Urothelium cell line (cell line): ENCODE measurements around the gene GABBR2.

Experiments used
- DNase-seq: peaks from one replicate; pipeline ENCODE4 v3.0.0; 2011; ENCODE audit warnings: low spot score, mixed read lengths
- FAIRE-seq: peaks from 2 replicates; lab custom pipeline; 2011; peaks lifted over from hg19 to GRCh38; lab: Jason Lieb, UNC

Gene GABBR2

GRCh38 chr9:98416294-98417248, 292.2 kb downstream of the GABBR2 start:
- no peak for FAIRE-seq
- no peak for DNase-seq

- DNase-seq = no peak
- FAIRE-seq = no peak
Measured at GRCh38 chr9:98415782-98416181, 293.0 kb downstream of the GABBR2 start.

GRCh38 chr9:98413084-98413483, 295.7 kb downstream of the GABBR2 start:
- DNase-seq (no peak), FAIRE-seq (no peak)

- FAIRE-seq (no peak), DNase-seq (no peak)
Measured at GRCh38 chr9:98412101-98412842, 296.5 kb downstream of the GABBR2 start.

- DNase-seq (no peak), FAIRE-seq (no peak)
Measured at GRCh38 chr9:98410185-98410697, 298.5 kb downstream of the GABBR2 start.

- no peak for FAIRE-seq
- DNase-seq = no peak
Measured at GRCh38 chr9:98409719-98410118, 299.0 kb downstream of the GABBR2 start.

DNA sequence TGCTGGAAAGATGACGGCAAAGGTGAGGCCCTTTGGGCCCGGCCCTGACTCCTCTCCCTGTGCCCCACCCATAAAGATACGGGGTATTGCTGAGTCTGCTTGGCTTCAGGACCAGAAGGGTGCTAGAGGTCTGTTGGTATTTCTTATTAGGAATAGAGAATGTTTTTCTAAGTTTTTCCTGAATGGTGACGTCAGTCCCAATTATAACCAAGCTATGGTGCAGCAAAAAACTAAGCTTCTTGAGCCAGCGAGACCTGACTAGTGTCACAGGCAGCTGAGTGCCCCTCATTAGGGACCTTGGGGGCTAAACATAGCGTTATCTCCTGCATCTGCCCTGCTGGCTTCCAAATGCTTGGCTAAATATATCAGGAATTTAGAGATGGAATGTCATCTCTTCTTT, 302.3 kb downstream of the GABBR2 start:
- DNase-seq (no peak), FAIRE-seq (no peak)

DNA sequence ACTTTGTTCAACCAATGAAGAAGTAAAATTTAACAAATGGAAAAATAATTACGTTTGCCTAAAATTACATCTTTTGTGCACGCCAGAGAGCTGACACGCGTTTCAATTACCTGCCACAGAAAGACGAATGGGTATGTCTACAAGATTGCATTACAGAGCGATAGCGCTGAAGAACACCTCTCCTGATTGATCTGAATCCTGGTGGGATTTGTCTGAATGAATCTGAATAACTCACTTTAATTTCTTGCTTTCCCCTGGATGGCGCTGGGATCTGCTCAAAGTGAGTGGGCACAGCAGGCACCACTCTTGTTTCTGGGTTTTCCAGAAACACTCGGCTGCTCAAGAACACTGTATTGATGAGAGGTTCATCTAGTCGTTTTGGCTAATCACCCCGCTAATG, 304.5 kb downstream of the GABBR2 start:
- no peak for DNase-seq
- FAIRE-seq = no peak

DNA sequence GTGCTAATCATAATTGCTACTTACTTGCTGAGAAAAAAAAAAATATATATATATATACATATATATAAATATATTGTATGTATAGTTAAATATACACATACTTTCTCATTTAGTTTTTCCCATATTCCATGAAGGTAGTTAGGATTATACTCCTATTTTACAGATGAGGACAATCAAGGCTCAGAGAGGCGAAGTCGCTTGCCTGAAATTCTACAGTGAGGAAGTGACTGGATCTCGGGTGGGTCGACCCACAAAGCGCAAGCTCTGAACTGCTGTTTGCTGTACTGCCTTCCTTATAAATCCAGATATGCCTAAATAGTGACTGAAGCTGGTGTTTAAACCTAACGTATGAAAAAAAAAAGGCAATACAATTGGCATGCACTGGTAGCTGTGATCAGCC, 305.0 kb downstream of the GABBR2 start:
- DNase-seq (no peak), FAIRE-seq (no peak)

DNA sequence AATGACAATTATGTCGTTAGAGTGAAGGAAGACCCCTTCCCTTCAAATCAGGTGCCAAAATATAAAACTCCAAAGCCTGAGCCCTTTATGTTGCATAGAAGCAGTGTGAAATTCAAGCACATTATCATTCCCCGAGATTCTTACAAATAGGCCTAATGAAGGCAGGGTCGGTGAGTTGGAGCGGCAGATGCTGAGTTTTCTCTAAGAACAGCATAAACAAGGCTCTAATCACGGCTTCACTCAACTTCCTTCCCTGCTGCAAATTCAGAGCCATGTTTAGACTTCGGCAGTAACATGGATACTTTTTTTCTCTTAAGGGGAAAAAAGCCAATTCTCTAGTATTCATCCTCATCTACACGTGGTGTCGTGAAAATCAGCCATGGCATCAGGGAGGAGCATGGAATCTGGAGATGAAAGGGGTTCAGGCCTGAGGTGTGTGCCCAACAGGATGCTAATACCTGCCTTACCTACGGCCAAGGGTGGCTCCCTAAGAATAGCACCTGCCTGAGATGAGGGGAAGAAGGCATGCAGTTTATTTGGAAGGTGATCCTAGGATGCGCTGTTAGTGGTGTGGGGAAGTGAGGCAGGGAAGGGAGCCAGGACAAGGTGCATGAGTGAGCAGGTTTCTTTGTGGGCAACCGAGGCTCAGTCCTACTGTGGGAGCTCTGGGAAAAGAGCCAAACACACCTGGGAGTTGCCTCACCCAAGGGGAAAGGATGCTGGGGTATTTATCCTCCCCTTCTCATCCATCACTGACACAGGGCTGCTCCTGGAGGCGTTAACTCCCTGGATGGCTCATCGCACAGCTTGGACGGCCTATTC, 306.5 kb downstream of the GABBR2 start:
- no peak for DNase-seq
- no peak for FAIRE-seq

DNA sequence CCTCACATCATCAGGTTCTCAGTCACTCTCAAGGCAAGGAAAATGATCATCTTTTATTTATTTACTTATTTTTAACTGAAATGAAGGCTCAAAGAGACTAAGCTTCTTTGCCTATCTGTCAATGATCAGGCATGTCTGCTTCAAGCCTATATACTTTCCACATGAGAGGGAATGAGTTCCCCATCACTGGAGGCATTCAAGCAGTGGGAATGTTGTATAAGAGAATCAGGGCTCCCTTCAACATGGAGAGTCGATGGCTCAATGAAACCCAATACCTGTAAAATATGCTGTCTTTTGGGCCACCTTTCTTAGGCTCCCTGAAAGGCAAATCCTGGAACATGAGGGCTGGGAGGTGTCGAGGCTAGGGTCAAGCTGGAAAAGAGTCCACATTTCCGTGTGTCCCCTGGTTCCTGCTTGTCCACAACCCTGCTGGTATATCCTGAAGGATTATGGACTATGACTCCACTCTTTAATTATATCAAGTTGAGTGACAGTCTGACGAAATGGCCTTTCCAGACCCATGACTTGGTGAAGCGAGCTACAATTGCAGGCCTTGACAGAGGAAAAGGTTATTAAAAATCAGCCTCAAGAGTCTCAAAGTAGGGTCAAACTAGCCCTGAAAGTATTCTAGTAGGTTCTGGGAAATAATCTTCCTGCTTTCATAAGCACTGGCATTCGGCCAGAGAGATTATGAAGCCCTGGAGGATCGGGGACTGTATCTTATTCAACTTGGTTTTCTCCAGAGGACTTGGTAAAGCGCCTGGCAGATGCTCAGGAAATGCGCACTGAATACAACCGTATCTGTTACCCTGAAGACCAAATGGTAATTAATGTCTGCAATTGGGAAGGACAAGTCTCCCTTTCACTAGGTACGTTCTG, 307.4 kb downstream of the GABBR2 start:
- DNase-seq = no peak

GRCh38 chr9:98399950-98400683, 308.6 kb downstream of the GABBR2 start:
- FAIRE-seq (no peak), DNase-seq (no peak)

More for the DNA sequence above, 307.4 kb downstream of the GABBR2 start:
- no peak for FAIRE-seq

DNA sequence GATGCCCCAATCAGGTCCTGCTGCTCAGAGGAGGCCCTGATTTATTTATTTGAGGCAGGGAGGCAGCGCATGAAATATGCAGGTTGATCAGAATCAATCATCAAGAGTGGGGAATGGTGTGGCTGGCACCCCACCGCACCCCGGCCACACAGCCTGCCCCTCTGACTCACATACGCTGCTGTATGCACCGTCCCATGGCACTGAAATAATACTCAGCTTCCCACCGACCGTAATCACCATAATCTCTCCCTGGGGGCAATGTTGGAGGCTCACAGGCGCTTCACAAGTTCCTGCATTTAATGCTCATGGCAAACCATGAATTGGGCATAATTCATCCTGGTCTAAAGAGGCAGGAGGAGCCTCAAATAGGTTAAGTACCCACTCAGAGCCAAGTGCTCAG, 312.1 kb downstream of the GABBR2 start:
- DNase-seq = no peak
- FAIRE-seq = no peak

DNA sequence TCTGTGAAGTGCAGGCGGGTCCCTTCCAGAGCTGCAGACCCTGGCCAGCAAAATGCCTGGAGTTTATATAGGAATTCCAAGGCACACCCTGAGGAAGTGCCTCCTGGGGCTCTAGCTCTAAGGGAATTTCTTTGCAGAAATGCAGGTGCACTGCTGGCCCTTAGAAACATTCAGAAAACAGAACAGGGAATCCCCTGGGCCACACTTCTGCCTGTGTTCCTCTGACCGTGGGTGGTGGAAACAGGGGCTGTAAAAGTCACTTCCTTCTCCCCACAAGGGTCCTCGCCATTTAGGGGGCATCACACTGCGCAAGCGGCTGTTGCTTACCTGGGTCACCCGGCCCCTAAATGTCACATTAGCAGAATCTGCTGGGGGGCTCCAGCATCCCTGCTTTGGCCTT, 312.5 kb downstream of the GABBR2 start:
- FAIRE-seq = no peak
- no peak for DNase-seq

DNA sequence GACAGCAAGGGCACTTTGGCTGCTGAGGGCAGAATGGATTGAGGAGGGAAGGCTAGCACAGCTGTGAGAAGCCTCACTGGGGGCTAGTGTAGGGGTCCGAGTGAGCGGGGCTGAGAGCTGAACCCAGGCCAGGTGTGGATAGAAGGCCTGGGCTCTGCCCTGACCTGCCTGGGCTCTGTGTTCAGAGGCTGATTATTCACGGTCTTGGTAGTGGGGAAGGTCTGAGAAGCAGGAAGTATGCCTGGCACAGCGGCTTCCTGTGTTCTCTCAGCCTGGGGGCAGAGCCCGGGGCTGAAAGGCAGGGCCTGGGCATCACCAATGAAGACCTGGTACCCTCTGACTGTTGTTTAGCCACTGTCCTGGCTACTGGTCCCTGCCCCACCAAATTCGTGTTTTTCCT, 316.9 kb downstream of the GABBR2 start:
- DNase-seq (no peak), FAIRE-seq (no peak)

GRCh38 chr9:98391406-98391805, 317.3 kb downstream of the GABBR2 start:
- DNase-seq = no peak
- FAIRE-seq = no peak

- FAIRE-seq = no peak
- no peak for DNase-seq
Measured at GRCh38 chr9:98385751-98386150, 323.0 kb downstream of the GABBR2 start.

DNA sequence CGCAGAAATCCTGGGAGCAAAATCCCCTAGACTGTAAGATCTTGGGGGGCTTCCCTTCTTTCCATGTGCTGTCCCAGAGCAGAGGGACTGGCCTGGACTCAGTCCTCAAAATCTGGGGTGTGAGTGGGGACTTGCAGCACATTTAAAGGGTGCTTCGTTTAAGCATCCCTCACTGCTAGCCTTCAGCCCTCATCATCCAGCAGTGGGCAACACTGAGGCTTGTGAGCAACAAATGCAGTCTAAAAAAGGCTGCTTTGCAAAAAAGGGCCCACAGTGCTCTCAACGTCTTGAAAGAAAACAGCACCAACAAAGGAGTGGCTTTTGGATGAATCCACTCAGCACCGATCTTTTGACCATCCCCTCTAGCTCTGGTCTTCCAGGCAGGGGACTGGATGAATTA, 325.0 kb downstream of the GABBR2 start:
- FAIRE-seq = no peak

More for the DNA sequence above, 325.0 kb downstream of the GABBR2 start:
- no peak for DNase-seq
